H9 (cell line): ENCODE measurements around the gene MAP1LC3B. TPM values are rescaled to one million over a fixed set of nuclear protein-coding genes. Genes with fewer than 3 reads are reported as not detected.

Source experiments
- DNase-seq: peaks from one replicate; pipeline ENCODE4 v3.0.0-alpha.2; 2017
- H2AFZ ChIP-seq: one replicate; pipeline ENCODE4 v1.6.1; 2013; ENCODE audit warnings: mild to moderate bottlenecking, low read length, control low read depth, moderate library complexity
- H2AK5ac ChIP-seq: 2 replicates; pipeline ENCODE4 v1.6.1; 2013; ENCODE audit warnings: low read length, control low read depth, mixed read lengths; ENCODE audit not compliant: insufficient read length
- H2BK120ac ChIP-seq: one replicate; pipeline ENCODE4 v1.6.1; 2013; ENCODE audit warnings: low read depth, mild to moderate bottlenecking, low read length, control low read depth, inconsistent platforms; ENCODE audit not compliant: poor library complexity, severe bottlenecking
- H2BK12ac ChIP-seq: 2 replicates; pipeline ENCODE4 v1.6.1; 2013; ENCODE audit warnings: low read length, control low read depth, mixed read lengths, low read depth; ENCODE audit not compliant: insufficient read length
- H2BK15ac ChIP-seq: 2 replicates; pipeline ENCODE4 v1.6.1; 2013; ENCODE audit warnings: low read depth, low read length, control low read depth
- H2BK20ac ChIP-seq: one replicate; pipeline ENCODE4 v1.6.1; 2013; ENCODE audit warnings: low read depth, mild to moderate bottlenecking, low read length, control low read depth, inconsistent platforms; ENCODE audit not compliant: poor library complexity, severe bottlenecking
- H2BK5ac ChIP-seq: 2 replicates; pipeline ENCODE4 v1.6.1; 2013; ENCODE audit warnings: low read length, control low read depth, mixed read lengths; ENCODE audit not compliant: insufficient read length
- H3K14ac ChIP-seq: 2 replicates; pipeline ENCODE4 v1.6.1; 2013; ENCODE audit warnings: low read length, control low read depth; ENCODE audit not compliant: insufficient read depth
- H3K18ac ChIP-seq: 2 replicates; pipeline ENCODE4 v1.6.1; 2013; ENCODE audit warnings: low read depth, mild to moderate bottlenecking, mixed read lengths, low read length, control low read depth; ENCODE audit not compliant: insufficient read length
- H3K23ac ChIP-seq: 2 replicates; pipeline ENCODE4 v1.6.1; 2013; ENCODE audit warnings: low read length, control low read depth, mixed read lengths, low read depth; ENCODE audit not compliant: insufficient read length
- H3K23me2 ChIP-seq: 2 replicates; pipeline ENCODE4 v1.6.1; 2013; ENCODE audit warnings: low read depth, mild to moderate bottlenecking, mixed read lengths, low read length, control low read depth; ENCODE audit not compliant: insufficient read length, poor library complexity, severe bottlenecking
- H3K27ac ChIP-seq: 2 replicates; pipeline ENCODE4 v1.5.1; 2013; ENCODE audit warnings: low read length, control low read depth, mixed read lengths, low read depth; ENCODE audit not compliant: insufficient read length
- H3K27me3 ChIP-seq: 2 replicates; pipeline ENCODE4 v1.6.1; 2013; ENCODE audit warnings: low read length, control low read depth, inconsistent platforms; ENCODE audit not compliant: insufficient read depth
- H3K4ac ChIP-seq: 2 replicates; pipeline ENCODE4 v1.6.1; 2013; ENCODE audit warnings: low read depth, mild to moderate bottlenecking, control low read depth, inconsistent platforms, low read length, moderate library complexity
- H3K4me1 ChIP-seq: 2 replicates; pipeline ENCODE4 v1.6.1; 2013; ENCODE audit warnings: low read length, control low read depth, inconsistent platforms; ENCODE audit not compliant: insufficient read depth
- H3K4me2 ChIP-seq: 2 replicates; pipeline ENCODE4 v1.6.1; 2013; ENCODE audit warnings: low read length, control low read depth, mixed read lengths; ENCODE audit not compliant: insufficient read length, insufficient read depth
- H3K56ac ChIP-seq: 2 replicates; pipeline ENCODE4 v1.6.1; 2013; ENCODE audit warnings: low read depth, mild to moderate bottlenecking, mixed read lengths, low read length, control low read depth; ENCODE audit not compliant: insufficient read length
- H3K79me1 ChIP-seq: 2 replicates; pipeline ENCODE4 v1.6.1; 2013; ENCODE audit warnings: low read depth, mild to moderate bottlenecking, moderate library complexity, low read length, control low read depth, inconsistent platforms; ENCODE audit not compliant: insufficient read depth, poor library complexity, severe bottlenecking
- H3K79me2 ChIP-seq: 2 replicates; pipeline ENCODE4 v1.6.1; 2013; ENCODE audit warnings: low read length, control low read depth, inconsistent platforms; ENCODE audit not compliant: insufficient read depth
- H3K9ac ChIP-seq: 2 replicates; pipeline ENCODE4 v1.6.1; 2013; ENCODE audit warnings: low read length, control low read depth, mixed read lengths; ENCODE audit not compliant: insufficient read length; ENCODE audit errors: extremely low read depth
- H3K9me3 ChIP-seq: one replicate; pipeline ENCODE4 v1.6.1; 2013; ENCODE audit warnings: low read depth, low read length, inconsistent platforms; ENCODE audit not compliant: control insufficient read depth
- H3T11ph ChIP-seq: one replicate; pipeline ENCODE4 v1.6.1; 2013; ENCODE audit warnings: mild to moderate bottlenecking, low read length, control low read depth, inconsistent platforms
- H4K20me1 ChIP-seq: one replicate; pipeline ENCODE4 v1.6.1; 2013; ENCODE audit not compliant: control insufficient read depth, insufficient read length, insufficient read depth
- H4K5ac ChIP-seq: 2 replicates; pipeline ENCODE4 v1.6.1; 2013; ENCODE audit warnings: low read depth, mild to moderate bottlenecking, mixed read lengths, low read length, control low read depth; ENCODE audit not compliant: insufficient read length
- H4K8ac ChIP-seq: replicated peaks from 2 replicates; pipeline ENCODE4 v1.6.1; 2013; ENCODE audit warnings: low read length, control low read depth, mixed read lengths, low read depth; ENCODE audit not compliant: insufficient read length
- H4K91ac ChIP-seq: 2 replicates; pipeline ENCODE4 v1.6.1; 2013; ENCODE audit warnings: low read depth, mild to moderate bottlenecking, moderate library complexity, mixed read lengths, low read length, control low read depth; ENCODE audit not compliant: insufficient read length
- H3K27ac Mint-ChIP-seq, 3 experiments: 2 replicates in 2 of 3; 3 replicates in 1 of 3; pipeline ENCODE4 v1.8.0; 2020 to 2021; ENCODE audit warnings: mixed read lengths in 3 of 3, mild to moderate bottlenecking in 1 of 3, moderate library complexity in 1 of 3
- H3K27me3 Mint-ChIP-seq: 2 replicates; pipeline ENCODE4 v1.8.0; 2021; ENCODE audit warnings: low read depth, mild to moderate bottlenecking, moderate library complexity, mixed read lengths
- H3K36me3 Mint-ChIP-seq, 3 experiments: 2 replicates in 2 of 3; 3 replicates in 1 of 3; pipeline ENCODE4 v1.8.0; 2020 to 2021; ENCODE audit warnings: low read depth in 3 of 3, mixed read lengths in 3 of 3; ENCODE audit not compliant: insufficient read depth in 1 of 3
- H3K4me1 Mint-ChIP-seq, 2 experiments: 2 replicates each; pipeline ENCODE4 v1.8.0; 2020; ENCODE audit warnings: mixed read lengths in 2 of 2
- H3K4me3 Mint-ChIP-seq, 2 experiments: 2 replicates in 1 of 2; 3 replicates in 1 of 2; pipeline ENCODE4 v1.8.0; 2020 to 2021; ENCODE audit warnings: mild to moderate bottlenecking in 2 of 2, mixed read lengths in 2 of 2, moderate library complexity in 1 of 2
- H3K9me3 Mint-ChIP-seq, 2 experiments: 2 replicates in 1 of 2; 3 replicates in 1 of 2; pipeline ENCODE4 v1.8.0; 2020; ENCODE audit warnings: mild to moderate bottlenecking in 2 of 2, mixed read lengths in 2 of 2, moderate library complexity in 1 of 2
- WGBS: extraction: QIAGEN DNeasy Blood & Tissue Kit; methylation state at CpG from one replicate; pipeline ENCODE4 v1.1.7; 2013; ENCODE audit warnings: missing lambda C conversion rate, low lambda C conversion rate, mixed read lengths; ENCODE audit not compliant: insufficient read length; ENCODE audit errors: extremely low coverage; 5-methylcytosine and 5-hydroxymethylcytosine counted together
- total RNA-seq: library from RNA; stranded (reverse); gene quantifications from 2 replicates; pipeline ENCODE4 v1.2.1, GENCODE V29; 2021
- TF ChIP-seq, protein P1 (sequence below): fragments of 200-600 bp; sonication (generic); conservative IDR thresholded peaks from 3 replicates; pipeline ENCODE4 v1.8.0; 2021; ENCODE audit warnings: antibody characterized with exemption, mild to moderate bottlenecking

MAP1LC3B gene
- total RNA-seq, 1 experiment from 2014 or later = 47.1 TPM

DNA sequence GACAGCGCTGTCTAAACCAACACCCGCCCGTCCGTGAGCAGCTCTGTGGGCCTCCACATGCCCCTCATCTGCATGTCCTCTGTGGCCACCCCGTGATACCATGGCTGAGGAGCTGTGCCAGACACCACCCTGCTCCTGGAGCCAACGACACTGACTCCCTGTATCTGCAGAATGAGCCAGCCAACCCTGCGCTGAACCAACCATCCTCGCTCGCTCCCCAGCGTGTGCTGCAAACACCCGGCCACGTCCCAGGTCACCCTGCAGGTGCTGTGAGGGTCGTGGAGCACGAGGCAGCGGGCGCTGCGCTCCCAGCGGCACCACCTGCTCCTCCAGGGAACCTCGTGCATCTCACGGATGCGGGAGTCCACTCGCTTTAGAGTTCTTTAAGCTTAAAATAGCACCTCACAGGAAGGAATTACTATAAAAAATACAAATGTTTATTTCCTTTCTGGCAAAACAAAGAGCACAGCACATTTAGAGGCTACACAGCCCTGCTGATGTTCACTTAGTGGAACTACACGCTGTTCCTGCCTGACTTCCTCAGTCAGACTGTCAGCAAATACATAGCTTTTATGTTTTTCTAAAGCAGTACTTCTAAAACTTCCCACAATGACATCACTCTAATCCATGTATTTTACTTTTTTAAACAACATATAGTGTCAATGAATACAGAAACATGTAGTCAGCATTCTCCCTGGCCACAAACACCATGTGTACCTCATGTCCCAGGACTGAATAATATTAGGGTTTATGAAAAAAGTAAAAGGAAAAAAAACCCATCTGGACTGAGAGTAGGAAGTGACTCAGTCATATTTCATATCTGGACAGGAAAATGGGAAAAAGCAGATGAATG, 43.5 kb downstream of the MAP1LC3B start:
- Histone ChIP-seq H2BK120ac (no peak overlapping the region), H4K5ac (peak overlapping the region; percentile 65), H3K9ac (no peak overlapping the region), H4K20me1 (no peaks in the 10 kb centered on the region), H2AFZ (no peak overlapping the region), H3T11ph (no peak overlapping the region), H2BK20ac (no peak overlapping the region), H3K27me3 (no peaks in the 10 kb centered on the region), H2BK15ac (no peak overlapping the region), H3K56ac (no peak overlapping the region), H3K4me2 (no peak overlapping the region), H3K4me1 (no peaks in the 10 kb centered on the region), H3K79me1 (peaks cover 5% of the 10 kb centered on the region), H3K23ac (no peak overlapping the region), H3K14ac (peak overlapping the region; percentile 3; the same call in 1 of the 2 replicates), H3K4ac (no peak overlapping the region), H2BK5ac (no peak overlapping the region), H4K8ac (no peak overlapping the region), H2BK12ac (no peak overlapping the region), H3K79me2 (no peaks in the 10 kb centered on the region), H4K91ac (no peak overlapping the region), H3K9me3 (no peaks in the 10 kb centered on the region), H3K23me2 (no peaks in the 10 kb centered on the region), H2AK5ac (no peak overlapping the region), H3K18ac (no peak overlapping the region), H3K27ac (no peak overlapping the region)
- Mint-ChIP-seq H3K27me3 (no peaks in the 10 kb centered on the region), H3K9me3 (no peaks in the 10 kb centered on the region), H3K36me3 (peaks cover 4 to 11% (median 9%) of the 10 kb centered on the region in 3 experiments; a peak in 3 of 7 replicates), H3K4me3 (no peak overlapping the region), H3K4me1 (peaks cover 7 to 8% of the 10 kb centered on the region in 2 experiments), H3K27ac (peak overlapping the region in 1 of 3 experiments; percentile 83; a peak in 2 of 7 replicates)
- TF ChIP-seq, protein P1, sequence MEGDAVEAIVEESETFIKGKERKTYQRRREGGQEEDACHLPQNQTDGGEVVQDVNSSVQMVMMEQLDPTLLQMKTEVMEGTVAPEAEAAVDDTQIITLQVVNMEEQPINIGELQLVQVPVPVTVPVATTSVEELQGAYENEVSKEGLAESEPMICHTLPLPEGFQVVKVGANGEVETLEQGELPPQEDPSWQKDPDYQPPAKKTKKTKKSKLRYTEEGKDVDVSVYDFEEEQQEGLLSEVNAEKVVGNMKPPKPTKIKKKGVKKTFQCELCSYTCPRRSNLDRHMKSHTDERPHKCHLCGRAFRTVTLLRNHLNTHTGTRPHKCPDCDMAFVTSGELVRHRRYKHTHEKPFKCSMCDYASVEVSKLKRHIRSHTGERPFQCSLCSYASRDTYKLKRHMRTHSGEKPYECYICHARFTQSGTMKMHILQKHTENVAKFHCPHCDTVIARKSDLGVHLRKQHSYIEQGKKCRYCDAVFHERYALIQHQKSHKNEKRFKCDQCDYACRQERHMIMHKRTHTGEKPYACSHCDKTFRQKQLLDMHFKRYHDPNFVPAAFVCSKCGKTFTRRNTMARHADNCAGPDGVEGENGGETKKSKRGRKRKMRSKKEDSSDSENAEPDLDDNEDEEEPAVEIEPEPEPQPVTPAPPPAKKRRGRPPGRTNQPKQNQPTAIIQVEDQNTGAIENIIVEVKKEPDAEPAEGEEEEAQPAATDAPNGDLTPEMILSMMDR = no peak
- WGBS = no CpG with 5 or more reads among the region's 23 CpGs
- no peak for DNase-seq
